ENCODE data around the gene C6orf89.
"Not testable (repeated sequence)": the region's sequence is repeated elsewhere in the genome, so short reads cannot be mapped to it uniquely, and the experiment has no call there.

Gene C6orf89

DNA sequence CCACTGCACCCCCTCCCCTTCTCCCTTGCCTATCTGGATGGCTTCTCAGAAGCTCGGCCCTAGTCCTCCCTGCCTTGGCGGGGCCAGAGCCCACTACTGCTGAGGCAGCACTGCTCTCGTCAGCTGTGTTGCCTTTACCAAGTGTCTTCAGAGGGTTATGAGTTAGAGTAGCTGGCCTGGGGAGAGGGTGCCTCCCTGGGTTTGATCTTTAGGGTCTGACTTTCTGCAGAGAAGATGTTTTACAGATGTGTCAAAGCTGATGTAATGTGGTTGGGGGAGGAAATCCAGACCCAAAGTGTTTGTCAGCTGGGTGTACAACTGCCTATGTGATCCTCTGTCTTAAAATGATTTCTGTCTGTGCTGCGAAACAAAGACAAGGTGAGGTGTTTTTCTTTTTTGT is 38.4 kb downstream of the C6orf89 start:
- no peak for ATAC-seq
- no peak for DNase-seq

DNA sequence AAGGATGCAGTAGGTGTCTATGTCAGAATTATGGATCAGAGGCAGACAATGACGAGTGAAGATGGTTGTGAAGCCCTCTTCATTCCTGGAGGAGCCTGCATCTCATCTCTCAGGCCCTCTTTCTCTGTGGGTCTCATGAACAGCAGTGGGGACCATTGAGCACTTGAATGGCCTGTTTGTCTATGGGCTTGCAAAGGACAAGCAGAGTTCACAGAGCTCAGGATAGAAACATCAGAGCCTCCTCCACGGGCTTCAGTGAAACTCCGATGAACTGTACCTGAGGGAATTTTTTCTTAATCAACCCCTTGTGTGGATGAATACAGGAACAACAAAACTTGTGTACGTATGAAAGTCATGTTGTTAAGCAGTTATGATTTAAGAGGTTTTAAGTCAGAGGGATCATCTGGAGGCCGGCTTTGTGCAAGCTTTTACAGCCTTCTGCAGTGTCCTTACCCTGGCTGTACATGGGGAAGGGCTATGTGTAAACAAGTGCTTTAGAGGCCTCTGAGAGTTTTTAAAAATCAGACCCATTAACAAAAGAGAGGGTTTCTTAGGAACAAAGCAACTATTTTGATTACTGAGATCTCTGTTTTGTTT is 39.1 kb downstream of the C6orf89 start:
- ATAC-seq (no peak), DNase-seq (no peak)

GRCh38 chr6:36925809-36926208 is 40.1 kb downstream of the C6orf89 start:
- peak; percentile 71 for ATAC-seq
- DNase-seq: no peak

DNA sequence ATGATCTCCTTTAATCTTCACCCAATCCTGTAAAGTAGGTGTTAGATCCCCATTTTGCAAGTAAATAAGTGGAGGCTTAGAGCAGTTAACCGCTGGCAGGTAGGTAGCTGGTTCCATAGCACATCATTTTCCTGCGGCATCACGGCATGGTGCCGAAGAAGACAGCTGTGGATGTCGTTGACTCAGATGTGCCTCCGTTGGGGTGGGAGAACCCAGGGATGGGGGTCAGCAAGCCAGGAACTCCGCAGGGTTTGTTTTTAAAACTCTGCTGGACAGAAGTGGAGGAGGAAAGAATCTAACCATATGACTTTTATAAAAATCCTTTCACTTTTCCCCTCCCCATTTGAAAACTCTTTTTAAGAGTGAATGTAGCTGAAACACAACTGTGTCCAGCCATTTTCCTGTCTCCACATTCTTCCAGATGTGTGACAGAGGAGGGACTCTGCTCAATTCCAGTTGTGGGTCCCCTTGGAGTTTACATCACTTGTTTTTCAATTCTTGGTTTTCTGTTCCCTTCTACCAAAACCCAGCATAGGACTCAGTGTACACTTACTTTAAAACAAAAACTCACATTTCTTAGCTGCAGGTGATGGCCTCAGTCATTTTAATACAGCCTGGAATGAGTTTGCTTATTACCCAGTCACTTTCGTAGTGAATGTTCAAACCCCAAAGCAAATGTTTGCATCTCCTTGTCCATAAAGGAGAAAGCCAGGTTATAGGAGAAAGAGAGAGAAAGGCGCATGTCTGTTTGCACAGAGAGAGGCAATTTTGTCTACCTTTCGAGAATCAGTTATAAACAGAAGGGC is 41.2 kb downstream of the C6orf89 start:
- ATAC-seq: no peak
- no peak for DNase-seq

DNA sequence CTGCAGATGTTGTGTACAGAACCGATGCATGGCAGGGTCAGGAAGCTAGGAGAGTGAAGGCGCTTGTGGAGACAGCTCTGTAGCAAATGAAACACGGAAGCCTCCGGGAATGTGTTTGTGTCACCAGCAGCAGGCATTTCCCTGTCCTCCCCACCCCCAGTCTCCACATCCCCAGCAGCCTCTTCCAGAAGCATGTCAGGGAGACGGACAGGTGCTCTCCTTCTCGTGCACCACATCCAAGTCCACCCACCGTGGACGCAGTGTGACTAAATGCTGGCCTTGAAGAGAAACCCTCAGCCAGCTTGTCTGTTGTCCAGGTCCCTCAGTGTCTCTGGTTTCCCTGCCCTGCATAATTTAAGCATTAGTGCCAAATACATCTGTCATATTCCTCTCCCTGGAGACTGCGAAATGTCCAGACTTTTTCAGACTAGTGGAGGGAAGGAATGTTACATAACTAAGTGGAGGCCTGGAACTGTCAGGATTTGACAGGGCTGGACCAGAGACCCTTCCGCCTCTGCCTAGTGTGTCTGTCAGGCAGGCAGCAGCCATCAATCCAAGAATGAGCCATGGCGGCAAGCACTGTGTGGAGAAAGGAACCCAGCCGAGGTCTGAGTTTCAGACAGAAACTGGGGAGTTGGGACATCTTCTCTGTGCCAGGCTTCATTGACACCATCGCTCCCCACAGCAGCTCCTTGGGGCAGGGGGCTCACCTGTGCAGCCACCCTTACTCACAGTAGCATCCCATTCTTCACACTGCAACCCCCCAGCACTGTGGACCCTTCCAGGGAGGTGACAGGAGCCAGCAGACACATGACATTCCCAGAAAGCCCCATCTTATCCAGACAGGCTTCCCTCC is 42.2 kb downstream of the C6orf89 start:
- DNase-seq (no peak), ATAC-seq (no peak)

DNA sequence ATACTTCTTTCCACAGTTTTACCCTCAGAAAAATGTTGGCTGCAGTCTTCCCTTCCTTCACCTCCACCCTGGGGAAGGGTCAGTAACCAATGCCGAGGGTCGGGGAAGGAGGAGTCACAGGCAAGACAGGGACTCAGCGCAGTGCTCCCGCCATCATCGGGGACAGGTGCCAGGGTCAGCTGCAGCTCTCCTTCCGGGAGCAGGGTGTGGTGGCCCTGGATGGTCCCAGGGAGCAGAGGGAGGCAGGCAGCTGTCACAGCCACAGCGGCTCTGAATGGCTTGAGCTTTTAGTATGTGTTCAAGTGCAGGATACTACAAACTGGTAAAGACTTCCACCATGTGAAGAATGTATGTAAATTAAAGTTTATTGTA is 42.8 kb downstream of the C6orf89 start:
- DNase-seq: no peak
- ATAC-seq: no peak

DNA sequence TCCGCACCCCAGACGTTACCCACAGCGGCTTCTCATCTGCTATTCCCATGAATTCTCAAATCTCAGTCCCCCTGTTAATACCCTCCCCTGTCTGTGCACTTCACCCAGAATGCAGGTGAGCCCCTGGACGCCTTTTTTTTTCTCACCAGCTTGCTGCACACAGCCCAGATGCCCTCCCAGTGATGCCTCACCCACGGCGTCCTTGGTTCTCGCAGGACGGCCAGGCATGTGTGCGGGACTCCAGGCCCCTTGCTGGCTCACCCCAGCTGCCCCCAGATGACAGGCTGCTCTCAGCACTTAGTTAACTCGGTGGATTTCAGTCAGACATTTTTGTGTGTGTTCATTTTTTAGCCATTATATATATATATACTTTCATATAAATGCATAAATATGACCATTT is 43.4 kb downstream of the C6orf89 start:
- ATAC-seq: no peak
- no peak for DNase-seq

DNA sequence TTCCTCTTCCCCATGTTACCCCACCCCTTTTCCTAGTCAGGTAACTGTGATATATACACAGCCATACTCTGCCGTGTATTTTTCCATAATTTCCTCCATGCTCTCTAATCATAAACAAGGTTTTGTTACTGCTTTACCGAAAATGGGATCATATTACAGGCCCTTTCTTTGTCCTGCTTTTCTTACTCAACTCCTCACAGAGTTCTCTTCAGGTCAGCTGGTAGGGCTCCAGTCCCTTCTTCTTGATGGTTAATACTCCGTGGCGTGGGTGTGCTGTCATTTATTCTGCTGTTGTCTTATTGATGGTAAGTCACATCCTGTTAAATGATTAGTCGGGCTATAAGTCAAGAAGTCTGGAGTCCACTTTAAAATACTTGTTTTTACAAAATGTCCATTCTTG is 43.9 kb downstream of the C6orf89 start:
- DNase-seq (no peak), ATAC-seq (no peak)

DNA sequence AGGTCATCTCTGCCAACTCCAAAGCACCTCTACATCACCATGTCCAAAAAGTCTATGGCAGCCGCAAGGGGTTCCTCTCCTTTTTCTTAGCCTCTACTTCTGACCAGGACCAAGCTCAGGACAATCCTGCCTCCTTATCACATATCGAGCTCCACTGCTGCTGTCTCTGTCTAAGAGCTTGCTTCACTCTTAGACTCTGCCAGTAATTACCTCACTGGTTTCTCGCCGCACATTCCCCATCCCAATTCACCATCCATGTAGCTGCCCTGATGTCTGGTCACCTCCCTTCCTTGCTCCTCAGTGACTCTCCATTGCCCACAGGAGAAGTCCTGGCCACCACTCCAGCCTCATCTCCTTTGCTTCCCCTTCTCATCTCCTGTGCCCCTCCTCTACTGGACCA is 44.7 kb downstream of the C6orf89 start:
- ATAC-seq (no peak), DNase-seq (no peak)

DNA sequence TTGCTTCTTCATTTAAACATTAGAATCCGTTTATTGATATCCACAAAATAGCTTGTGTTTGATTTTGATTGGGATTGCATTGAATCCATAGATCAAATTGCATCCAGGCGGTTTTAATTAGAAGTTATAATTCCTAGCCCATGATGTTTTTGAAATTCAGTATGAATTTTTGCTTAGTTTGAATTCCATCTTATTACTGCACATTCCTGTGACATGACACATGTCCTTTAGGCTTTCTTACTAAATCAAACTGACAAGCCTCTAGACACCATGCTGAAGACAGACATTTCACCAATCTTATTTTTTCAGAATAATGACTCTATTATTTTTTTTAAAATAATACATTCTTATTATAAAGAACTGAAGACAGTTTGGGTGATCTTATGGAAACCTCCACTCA is 47.4 kb downstream of the C6orf89 start:
- ATAC-seq (no peak), DNase-seq (no peak)

- DNase-seq (no peak), ATAC-seq (no peak)
Observed at GRCh38 chr6:36933519-36933918, 47.8 kb downstream of the C6orf89 start.

DNA sequence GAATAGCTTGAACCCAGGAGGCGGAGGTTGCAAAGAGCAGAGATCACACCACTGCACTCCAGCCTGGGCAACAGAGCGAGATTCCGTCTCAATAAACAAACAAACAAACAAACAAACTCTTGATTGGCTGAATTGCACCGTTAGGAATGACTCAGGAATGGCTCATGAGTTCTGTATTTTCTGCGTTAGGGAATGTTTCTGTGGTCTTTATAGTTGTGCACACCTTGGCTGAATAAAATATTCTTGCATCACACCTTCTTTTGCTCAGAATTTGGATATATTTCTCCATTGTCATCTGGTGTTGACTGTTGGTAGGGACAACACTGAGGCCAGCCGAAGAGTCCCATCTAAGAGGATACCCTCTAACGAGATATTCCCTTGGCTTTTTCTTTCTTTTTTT is 49.1 kb downstream of the C6orf89 start:
- ATAC-seq (no peak), DNase-seq (no peak)

DNA sequence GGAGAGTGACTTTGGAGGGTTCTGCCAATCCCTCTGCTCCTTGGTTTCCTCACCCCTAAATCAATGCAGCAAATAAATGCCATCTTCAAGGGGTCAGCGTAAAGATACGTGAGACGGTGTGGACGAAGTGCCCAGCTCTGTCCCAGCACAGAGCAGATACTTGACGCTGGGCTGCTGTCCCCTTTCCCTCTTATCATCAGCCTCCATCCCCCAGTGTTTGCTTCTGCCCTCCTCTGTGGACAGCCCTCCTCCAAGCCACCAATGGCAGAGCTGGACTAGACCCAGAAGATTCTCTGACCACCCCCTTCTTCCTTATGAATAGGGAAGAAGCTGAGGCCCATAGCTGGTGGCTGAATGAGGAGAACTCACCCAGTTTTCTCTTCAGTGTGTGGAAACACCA is 51.1 kb downstream of the C6orf89 start:
- ATAC-seq: no peak
- DNase-seq: no peak

DNA sequence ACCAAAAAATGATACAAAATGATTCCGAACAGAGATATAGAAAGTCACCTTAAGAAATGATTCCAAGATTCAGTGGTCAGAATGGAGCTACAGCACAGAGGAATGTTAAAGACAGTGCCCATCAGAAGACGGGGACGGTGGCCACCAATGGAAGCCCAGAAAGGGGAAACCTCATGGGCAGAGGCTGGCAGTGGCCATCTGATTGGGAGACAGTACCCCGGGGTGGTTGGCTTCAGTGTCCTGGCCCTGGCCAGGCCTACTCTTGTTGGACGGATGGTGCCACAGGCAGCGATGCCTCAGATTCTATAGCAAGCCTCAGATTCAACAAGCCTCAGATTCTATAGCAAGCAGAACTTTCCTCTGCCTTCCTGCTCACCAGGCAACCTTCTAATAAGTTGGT is 52.1 kb downstream of the C6orf89 start:
- ATAC-seq (no peak), DNase-seq (no peak)

DNA sequence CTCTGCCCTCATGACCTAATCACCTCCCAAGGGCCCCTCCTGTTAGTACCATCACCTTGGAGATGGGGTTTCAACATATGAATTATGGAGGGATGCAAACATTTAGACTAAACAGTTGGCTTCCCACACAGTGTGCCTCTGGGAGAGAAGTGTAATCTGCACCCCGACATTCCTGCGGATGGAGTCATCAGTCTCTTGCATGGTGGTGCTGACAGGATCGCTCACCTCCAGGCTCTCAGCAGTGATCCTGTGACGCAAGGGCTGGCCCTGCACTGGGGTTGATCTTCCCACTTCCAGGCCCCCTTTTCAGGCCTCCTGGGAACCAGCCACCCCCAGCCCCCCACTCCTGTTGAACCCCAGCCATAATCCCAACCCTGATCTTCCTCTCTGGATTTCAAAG is 52.8 kb downstream of the C6orf89 start:
- DNase-seq: no peak
- ATAC-seq: no peak

- DNase-seq, ATAC-seq: not testable (repeated sequence)
Observed at GRCh38 chr6:36939005-36939404, 53.3 kb downstream of the C6orf89 start.

GRCh38 chr6:36940027-36940426 is 54.3 kb downstream of the C6orf89 start:
- ATAC-seq (no peak), DNase-seq (no peak)

DNA sequence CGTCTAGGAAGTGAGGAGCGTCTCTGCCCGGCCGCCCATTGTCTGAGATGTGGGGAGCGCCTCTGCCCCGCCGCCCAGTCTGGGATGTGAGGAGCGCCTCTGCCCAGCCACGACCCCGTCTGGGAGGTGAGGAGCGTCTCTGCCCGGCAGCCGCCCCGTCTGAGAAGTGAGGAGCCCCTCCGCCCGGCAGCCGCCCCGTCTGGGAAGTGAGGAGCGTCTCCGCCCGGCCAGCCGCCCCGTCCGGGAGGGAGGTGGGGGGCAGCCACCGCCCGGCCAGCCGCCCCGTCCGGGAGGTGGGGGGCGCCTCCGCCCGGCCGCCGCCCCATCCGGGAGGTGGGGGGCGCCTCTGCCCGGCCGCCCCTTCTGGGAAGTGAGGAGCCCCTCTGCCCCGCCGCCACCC is 55.8 kb downstream of the C6orf89 start:
- DNase-seq, ATAC-seq: not testable (repeated sequence)

DNA sequence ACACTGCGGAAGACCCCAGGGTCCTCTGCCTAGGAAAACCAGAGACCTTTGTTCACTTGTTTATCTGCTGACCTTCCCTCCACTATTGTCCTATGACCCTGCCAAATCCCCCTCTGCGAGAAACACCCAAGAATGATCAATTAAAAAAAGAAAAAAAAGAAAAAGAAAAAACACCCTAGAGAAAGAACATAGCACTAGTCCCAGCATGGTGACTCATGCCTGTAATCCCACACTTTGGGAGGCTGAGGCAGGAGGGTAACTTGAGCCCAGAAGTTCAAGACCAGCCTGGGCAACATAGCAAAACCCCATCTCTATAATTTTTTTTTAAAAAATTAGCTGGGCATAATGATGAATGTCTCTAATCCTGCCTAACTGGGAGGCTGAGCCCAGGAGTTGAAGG is 56.6 kb downstream of the C6orf89 start:
- ATAC-seq, DNase-seq: not testable (repeated sequence)

DNA sequence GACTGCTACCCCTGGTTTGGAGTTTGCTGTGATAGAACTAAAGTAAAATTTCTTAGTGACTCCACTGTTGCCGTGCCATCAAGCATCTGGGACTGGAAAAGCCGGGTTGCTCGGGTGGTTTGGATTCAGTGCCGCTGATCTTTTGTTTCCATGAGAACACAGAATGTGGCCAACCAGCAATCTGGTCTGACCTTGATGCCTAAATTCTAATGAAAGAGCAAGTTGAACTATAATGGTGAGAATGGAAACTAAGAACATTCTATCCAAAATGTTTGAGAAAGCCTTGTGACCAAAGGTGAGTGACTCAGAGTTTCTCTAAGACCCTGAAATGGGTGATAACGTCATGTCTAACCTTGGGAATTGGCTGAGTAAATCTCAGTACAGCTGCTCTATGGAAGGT is 58.9 kb downstream of the C6orf89 start:
- no peak for DNase-seq
- ATAC-seq: peak; percentile 49

- ATAC-seq (no peak), DNase-seq (no peak)
Observed at GRCh38 chr6:36945301-36945700, 59.5 kb downstream of the C6orf89 start.

GRCh38 chr6:36946526-36946925 is 60.8 kb downstream of the C6orf89 start:
- no peak for DNase-seq
- ATAC-seq: no peak

All from stimulated activated naive CD8-positive, alpha-beta T cell treated with anti-CD3 and anti-CD28 coated beads, Interleukin-15, Interleukin-2, amounts not matched to agents 100 U/mL and 50 U/mL, for 24 hours (primary cell).